CD1c-positive myeloid dendritic cell (primary cell): ENCODE data around the gene PFN3.

Experiments used
- DNase-seq: peaks from one replicate; pipeline ENCODE4 v3.0.0-alpha.2; 2016; ENCODE audit errors: extremely low spot score

The PFN3 gene

DNA sequence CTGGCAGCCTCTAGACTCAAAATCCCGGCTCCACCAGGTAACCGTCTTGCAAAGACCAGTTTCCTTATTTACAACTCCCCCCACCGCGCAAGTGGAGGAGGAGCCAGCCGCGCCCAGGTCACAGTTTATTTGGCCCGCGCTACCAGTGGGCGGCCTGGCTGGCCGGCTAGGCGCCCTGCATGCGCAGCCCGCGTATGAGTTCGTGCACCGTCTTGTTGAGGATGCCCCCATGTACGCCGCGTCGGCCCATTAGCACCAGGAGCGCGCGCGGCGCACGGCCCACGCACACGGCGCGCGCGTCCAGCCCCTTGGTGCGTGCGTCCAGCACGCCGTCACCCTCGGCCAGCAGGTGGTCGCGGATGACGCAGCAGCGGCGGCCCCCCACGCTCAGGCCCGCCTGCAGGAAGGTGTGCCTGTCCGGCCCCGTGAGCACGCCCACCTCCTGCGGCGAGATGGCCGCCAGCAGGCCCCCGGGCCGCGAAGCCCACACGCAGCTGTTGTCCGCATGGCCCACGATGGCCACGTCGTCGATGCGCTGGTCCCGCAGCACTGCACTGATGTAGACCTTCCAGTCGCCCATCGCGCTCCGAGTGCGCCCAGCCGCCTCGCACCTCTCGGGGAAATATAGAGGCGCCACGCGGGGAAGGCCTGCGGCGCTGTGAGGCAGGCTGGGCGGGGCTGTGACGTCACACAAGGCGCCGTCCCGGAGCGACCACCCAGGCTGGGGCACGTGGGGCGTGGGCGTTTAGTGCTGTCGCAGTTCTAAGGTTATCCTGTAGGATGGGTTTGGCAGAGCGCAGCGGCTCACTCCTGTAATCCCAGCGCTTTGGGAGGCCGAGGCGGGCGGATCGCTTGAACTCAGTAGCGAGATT lies at the start of gene PFN3:
TSS of gene PFN3 (minus strand) at position 665 of the 872 bp plus-strand sequence. CDS start at position 580, 85 bp downstream.
- DNase-seq = no peak

DNA sequence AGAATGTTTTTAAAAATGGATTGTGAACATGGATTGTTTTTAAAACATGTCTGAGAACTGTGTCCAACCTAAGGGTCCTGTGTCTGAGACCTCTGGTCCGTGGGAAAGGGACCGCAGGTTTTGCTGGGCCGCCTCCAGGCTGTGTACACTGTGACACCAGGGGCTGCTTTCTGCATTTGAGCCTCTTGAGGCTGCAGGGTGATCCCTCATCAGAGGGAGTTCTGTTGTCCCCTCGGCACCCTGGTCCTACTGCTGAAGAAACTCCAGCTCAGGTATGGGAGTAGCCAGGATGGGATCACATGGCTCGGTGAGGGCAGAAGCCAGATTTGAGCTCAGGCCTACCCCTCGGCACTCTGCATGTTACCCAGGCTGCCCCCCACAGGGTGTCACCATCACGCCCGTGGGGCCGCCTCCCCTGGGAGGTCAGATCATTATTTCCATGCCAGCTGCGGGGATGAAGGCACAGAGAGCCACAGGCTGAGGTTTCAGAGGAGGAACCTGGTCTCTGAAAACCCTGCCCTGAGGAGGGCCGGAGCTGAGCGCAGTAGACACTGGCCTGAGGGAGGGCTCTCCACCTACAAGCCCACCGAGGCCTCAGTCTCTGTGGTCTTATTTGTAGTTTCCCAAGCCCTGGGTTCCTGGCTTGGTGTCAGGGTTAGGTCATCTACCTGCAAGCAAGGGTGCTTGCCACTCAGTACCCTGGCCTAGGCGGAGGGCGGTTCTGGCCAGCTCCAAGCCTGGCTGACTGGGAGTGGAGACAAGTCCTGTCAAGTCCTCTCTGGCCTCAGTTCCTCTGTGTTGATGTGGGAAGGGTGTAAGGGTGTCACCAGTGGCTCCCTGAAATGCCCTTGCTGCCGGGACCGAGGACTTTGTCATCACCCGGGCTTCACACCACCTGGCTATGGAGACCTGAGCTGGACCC lies 48.9 kb upstream of the PFN3 start:
- no peak for DNase-seq

DNA sequence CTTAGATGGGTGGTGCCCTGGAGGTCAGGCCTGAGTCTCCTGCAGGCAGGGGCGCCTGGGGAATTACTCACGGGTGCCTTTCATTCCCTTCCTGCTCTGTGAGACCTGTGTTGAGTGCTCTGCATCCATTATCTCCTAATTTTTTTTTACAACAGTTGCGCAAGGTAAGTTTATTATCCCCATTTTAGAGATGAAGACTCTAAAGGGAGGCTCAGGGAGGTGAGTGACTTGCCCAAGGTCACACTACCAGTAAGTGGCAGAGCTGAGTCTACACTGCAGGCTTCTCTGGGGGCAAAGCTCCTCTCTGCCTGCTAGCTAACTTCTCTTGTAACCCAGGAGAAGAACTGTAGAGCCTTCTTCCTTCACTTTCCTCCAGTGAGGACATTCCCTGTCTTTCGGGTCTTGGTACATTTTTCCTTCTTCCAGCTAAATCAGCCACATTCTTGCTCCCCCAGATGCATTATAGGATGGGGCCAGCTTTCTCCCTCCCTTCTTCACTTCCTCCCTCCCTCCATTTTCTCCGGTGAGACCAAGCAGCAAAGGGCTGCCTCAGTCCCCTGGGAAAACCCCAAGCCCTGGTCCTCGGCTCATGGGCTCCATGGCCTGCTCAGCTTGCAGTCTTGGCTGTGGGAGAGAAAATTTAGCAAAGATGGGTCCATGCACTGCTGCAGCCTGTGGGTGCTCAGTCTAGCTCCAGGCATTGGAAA lies 47.9 kb upstream of the PFN3 start:
- no peak for DNase-seq

- peak; percentile 44 for DNase-seq
These were observed 47.3 kb upstream of the PFN3 start for GRCh38 chr5:177447611-177448243.

- peak; percentile 60 for DNase-seq
These were observed 46.7 kb upstream of the PFN3 start for GRCh38 chr5:177447066-177447610.

- peak; percentile 71 for DNase-seq
These were observed 46.0 kb upstream of the PFN3 start, which contains the start of gene PRR7 for GRCh38 chr5:177446200-177447065. Gene PRR7, plus strand, starts transcription at chr5:177446814. Its CDS starts 8,254 bp downstream, at chr5:177455068.

DNA sequence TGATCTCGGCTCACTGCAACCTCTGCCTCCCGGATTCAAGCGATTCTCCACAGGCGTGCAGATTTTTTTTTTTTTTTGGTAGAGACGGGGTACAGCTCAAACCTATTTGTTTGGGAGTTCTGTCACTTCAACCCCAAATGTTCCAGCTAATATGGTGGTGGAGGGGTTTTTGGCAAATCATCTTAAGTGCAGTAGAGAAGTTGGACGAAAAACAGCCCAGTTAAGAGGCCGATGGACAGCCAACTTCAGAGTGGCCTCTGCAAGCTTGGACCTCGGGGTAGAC lies 45.4 kb upstream of the PFN3 start:
- no peak for DNase-seq

GRCh38 chr5:177445052-177445916 lies 44.8 kb upstream of the PFN3 start:
- DNase-seq = no peak

GRCh38 chr5:177444106-177445051 lies 43.9 kb upstream of the PFN3 start:
- no peak for DNase-seq

- DNase-seq = no peak
These were observed 42.9 kb upstream of the PFN3 start for GRCh38 chr5:177443144-177443983.

DNA sequence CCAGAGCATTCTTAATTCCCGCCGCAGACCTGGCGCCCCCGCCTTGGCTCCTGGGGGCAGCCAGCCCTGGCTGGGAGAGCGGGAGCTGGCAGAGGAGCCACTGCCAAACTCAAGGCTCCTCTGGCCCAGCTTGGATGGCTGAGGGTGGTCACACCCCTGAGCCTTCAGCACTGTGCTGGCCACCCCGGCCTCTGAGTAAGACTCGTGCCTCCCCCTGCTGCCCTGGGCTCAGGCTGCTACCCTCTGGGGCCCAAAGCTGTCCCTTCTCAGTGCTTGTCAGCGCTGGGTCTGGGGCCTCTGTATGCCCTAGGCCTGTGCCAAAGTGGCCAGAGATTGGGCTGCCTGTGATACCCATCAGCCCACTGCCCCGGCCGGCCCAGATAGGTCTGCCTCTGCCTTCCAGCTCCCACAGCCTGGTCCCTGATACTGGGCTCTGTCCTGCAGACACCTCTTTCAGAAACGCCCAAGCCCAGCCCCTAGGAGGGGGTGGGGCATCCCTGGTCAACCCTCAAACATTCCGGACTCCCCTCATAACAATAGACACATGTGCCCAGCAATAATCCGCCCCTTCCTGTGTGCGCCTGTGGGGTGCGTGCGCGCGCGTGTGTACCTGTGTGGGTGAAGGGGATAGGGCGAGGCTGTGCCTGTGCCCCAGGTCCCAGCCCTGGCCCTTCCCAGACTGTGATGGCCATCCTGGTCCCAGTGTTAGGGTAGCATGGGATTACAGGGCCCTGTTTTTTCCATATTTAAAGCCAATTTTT lies 41.8 kb upstream of the PFN3 start:
- no peak for DNase-seq

- no peak for DNase-seq
These were observed 40.7 kb upstream of the PFN3 start for GRCh38 chr5:177440990-177441780.

- DNase-seq = no peak
These were observed 39.9 kb upstream of the PFN3 start for GRCh38 chr5:177440211-177440989.

- no peak for DNase-seq
These were observed 39.1 kb upstream of the PFN3 start for GRCh38 chr5:177439518-177440053.

GRCh38 chr5:177438468-177438867 lies 38.0 kb upstream of the PFN3 start:
- DNase-seq = no peak
